ENCODE data around the gene MARCKS. TPM values are rescaled to one million over a fixed set of nuclear protein-coding genes. Genes with fewer than 3 reads are reported as not detected.

MARCKS gene
- total and polyA plus RNA-seq, 2 of the 13 experiments (the other 11 are each of a cell fraction or from before 2014, with no cell fraction given) = 30.5 to 39.5 TPM

DNA sequence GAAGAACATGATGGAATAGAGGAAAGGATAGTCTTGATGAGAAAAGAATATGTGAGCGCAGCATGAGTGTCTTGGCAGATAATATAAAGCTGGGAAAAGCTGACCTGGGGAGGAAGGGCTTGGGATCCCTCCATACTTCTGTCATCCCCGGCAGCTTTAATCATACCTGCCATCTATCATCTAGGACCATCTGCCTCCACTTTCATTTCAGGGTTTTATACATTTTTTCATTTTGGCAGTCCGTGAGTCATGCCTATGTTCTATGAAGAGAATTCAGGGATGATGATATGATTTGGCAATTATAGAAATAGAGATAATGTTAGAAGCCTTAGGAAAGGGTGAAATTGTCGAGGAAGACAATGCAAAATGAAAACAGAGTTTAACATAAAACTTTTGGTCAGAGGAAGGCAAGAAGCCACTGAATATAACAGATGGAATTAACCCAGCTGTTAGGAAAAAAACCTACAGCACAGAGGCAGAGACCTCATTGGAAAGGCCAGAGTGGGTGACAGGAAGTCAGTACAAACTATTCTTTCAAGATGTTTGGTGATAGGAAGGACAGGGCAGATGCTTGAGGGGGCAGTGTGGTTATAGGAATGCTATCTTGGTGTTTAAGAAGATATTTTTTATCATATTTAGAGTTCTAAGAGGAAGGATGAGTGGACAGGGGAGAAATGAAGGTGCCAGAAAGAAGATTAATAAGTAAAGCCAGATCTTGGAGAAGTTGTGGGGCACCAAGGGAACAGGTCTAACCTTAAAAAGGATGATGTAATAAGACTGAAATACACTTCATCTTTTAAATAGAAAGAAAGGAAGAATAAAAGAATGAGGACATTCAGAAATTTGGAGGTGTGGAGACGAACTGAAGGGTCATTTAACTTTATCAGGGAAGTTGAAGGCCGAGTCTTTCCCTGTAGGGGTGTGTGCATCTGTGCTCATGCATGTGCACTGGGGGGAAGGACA is 37.8 kb downstream of the MARCKS start:
- FAIRE-seq (no peak), DNase-seq (ENCODE audit: low spot score) (no peak), ATAC-seq (no peak)
- Histone ChIP-seq H3K27ac (ENCODE audit: extremely low read length, insufficient read depth, low read length) (no peak overlapping the region), H3K4me1 (ENCODE audit: insufficient read depth, low read length) (no peaks in the 10 kb centered on the region), H3K36me3 (replicated peaks in 1 of 2; ENCODE audit: control insufficient read depth in 1 of 2, insufficient read depth in 2 of 2, low read length in 2 of 2) (no peaks in the 10 kb centered on the region), H3K79me2 (ENCODE audit: insufficient read depth, low read length) (no peaks in the 10 kb centered on the region), H2AFZ (ENCODE audit: low read length) (no peak overlapping the region), H3K4me2 (ENCODE audit: low read depth, low read length) (no peak overlapping the region), H3K9me3 (ENCODE audit: low read length) (no peaks in the 10 kb centered on the region), H3K9ac (ENCODE audit: insufficient read depth, low read depth, low read length) (no peak overlapping the region), H3K4me3 (replicated peaks in 1 of 3; ENCODE audit: insufficient read depth in 1 of 3, low read depth in 2 of 3, low read length in 3 of 3) (no peak overlapping the region), H4K20me1 (ENCODE audit: insufficient read depth, low read length) (no peaks in the 10 kb centered on the region), H3K27me3 (ENCODE audit: control insufficient read depth in 1 of 2, insufficient read depth in 2 of 2, low read length in 2 of 2) (no peaks in the 10 kb centered on the region)
- POLR2A ChIA-PET = no interaction called here
- intact Hi-C loops (cut with micrococcal nuclease; ENCODE audit: unreplicated experiment) (no loop called here), in situ Hi-C loops (cut with HindIII; ENCODE audit: extremely low pct_ligation_motif_present, low pct_unique_long_range_greater_than_20kb) (no loop called here)
- 0 out of 2 replicates have a peak, but pooled peaks have one; percentile 17 for TF ChIP-seq ATF7 (IDR thresholded peaks at IDR 0.05)
- no peak for TF ChIP-seq ATF7 (CRISPR knock-in tag; IDR thresholded peaks at IDR 0.05)
- no peak for TF ChIP-seq HNRNPL (IDR thresholded peaks at IDR 0.05; ENCODE audit: low read depth, low read length)
- BruUV-seq (replicated peaks) = no TSS peak
- 16% methylated on average over 6 of the region's 6 CpGs for WGBS (ENCODE audit: low lambda C conversion rate)
- CTCF ChIA-PET (ENCODE audit: low intra/inter-chr PET ratio, low total read pairs) = no interaction called here

GRCh38 chr6:113901482-113901881 is 44.3 kb downstream of the MARCKS start:
- in situ Hi-C loops (cut with HindIII; ENCODE audit: extremely low pct_ligation_motif_present, low pct_unique_long_range_greater_than_20kb) = loop anchor here (10.0 to 25.0 kb wide), 2 partner anchors 1017 to 1564 kb away; partner anchors contain the start of gene RFPL4B
- no peaks in the 10 kb centered on the region for H3K79me2 ChIP-seq (ENCODE audit: insufficient read depth, low read length)
- intact Hi-C loops (cut with micrococcal nuclease; ENCODE audit: unreplicated experiment) = no loop called here
- H4K20me1 ChIP-seq (ENCODE audit: insufficient read depth, low read length) = no peaks in the 10 kb centered on the region
- ATAC-seq (no peak), DNase-seq (ENCODE audit: low spot score) (no peak), FAIRE-seq (no peak)
- no peak overlapping the region for H3K9ac ChIP-seq (ENCODE audit: insufficient read depth, low read depth, low read length)
- no peak overlapping the region for H3K4me3 ChIP-seq (replicated peaks in 1 of 3; ENCODE audit: insufficient read depth in 1 of 3, low read depth in 2 of 3, low read length in 3 of 3)
- no peaks in the 10 kb centered on the region for H3K36me3 ChIP-seq (replicated peaks in 1 of 2; ENCODE audit: control insufficient read depth in 1 of 2, insufficient read depth in 2 of 2, low read length in 2 of 2)
- TF ChIP-seq MATR3 (CRISPR knock-in tag; IDR thresholded peaks at IDR 0.05) (no peak), PHF8 (CRISPR knock-in tag; IDR thresholded peaks at IDR 0.05) (no peak), PAF1 (CRISPR knock-in tag; IDR thresholded peaks at IDR 0.05) (no peak), ZBTB14 (CRISPR knock-in tag; IDR thresholded peaks at IDR 0.05) (no peak), SAP130 (CRISPR knock-in tag; IDR thresholded peaks at IDR 0.05; ENCODE audit: low read depth) (no peak), TAF1 (CRISPR knock-in tag; IDR thresholded peaks at IDR 0.05) (no peak), CCAR2 (optimal IDR thresholded peaks at IDR 0.05; ENCODE audit: low read depth, low read length) (no peak), NFE2L2 (IDR thresholded peaks at IDR 0.05; ENCODE audit: low read length) (no peak)
- TF ChIP-seq, protein P1, sequence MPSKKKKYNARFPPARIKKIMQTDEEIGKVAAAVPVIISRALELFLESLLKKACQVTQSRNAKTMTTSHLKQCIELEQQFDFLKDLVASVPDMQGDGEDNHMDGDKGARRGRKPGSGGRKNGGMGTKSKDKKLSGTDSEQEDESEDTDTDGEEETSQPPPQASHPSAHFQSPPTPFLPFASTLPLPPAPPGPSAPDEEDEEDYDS (CRISPR knock-in tag; IDR thresholded peaks at IDR 0.05) = no peak
- H2AFZ ChIP-seq (ENCODE audit: low read length) = no peak overlapping the region
- BruUV-seq (replicated peaks) = no TSS peak
- CTCF ChIA-PET (ENCODE audit: low intra/inter-chr PET ratio, low total read pairs) = no interaction called here
- H3K9me3 ChIP-seq (ENCODE audit: low read length) = no peaks in the 10 kb centered on the region
- no peak overlapping the region for H3K27ac ChIP-seq (ENCODE audit: extremely low read length, insufficient read depth, low read length)
- 77% methylated on average over 2 of the region's 2 CpGs for WGBS (ENCODE audit: low lambda C conversion rate)
- no peak overlapping the region for H3K4me2 ChIP-seq (ENCODE audit: low read depth, low read length)
- peaks cover 24% of the 10 kb centered on the region for H3K4me1 ChIP-seq (ENCODE audit: insufficient read depth, low read length)
- POLR2A ChIA-PET = no interaction called here
- peaks cover 0 to 9% of the 10 kb centered on the region in 2 experiments; a peak in 3 of 5 replicates for H3K27me3 ChIP-seq (ENCODE audit: control insufficient read depth in 1 of 2, insufficient read depth in 2 of 2, low read length in 2 of 2)
